Natural killer cell (primary cell): ENCODE data around the gene PRKAR1A. TPM values are rescaled to one million over a fixed set of nuclear protein-coding genes. Genes with fewer than 3 reads are reported as not detected.

Experiments used
- ATAC-seq, 3 donors: fragments of 150-1000 bp in 2 of 3; fragments of 200-7000 bp in 1 of 3; cut with Tn5 transposase; 1 replicate in 1 of 3; 2 replicates in 2 of 3; pipeline ENCODE4 v1.10.0; 2021; ENCODE audit warnings: mild to moderate bottlenecking in 2 of 3, moderate library complexity in 2 of 3
- DNase-seq, 2 donors: peaks; one replicate each; pipeline versions ENCODE4 v3.0.0 to v3.0.0-alpha.2; 2013 to 2021; ENCODE audit warnings: mixed read lengths in 1 of 2
- H3K27ac ChIP-seq: one replicate; pipeline ENCODE4 v1.5.1; 2013; ENCODE audit warnings: mild to moderate bottlenecking, low read length
- H3K27me3 ChIP-seq: one replicate; pipeline ENCODE4 v1.6.1; 2013; ENCODE audit warnings: low read length; ENCODE audit not compliant: control insufficient read depth, insufficient read depth
- H3K36me3 ChIP-seq: one replicate; pipeline ENCODE4 v1.6.1; 2013; ENCODE audit warnings: low read length; ENCODE audit not compliant: control insufficient read depth, insufficient read depth
- H3K4me1 ChIP-seq: one replicate; pipeline ENCODE4 v1.6.1; 2013; ENCODE audit warnings: low read length; ENCODE audit not compliant: control insufficient read depth, insufficient read depth
- H3K4me3 ChIP-seq: one replicate; pipeline ENCODE4 v1.5.1; 2013; ENCODE audit warnings: low read length
- H3K9me3 ChIP-seq: one replicate; pipeline ENCODE4 v1.6.1; 2013; ENCODE audit warnings: low read length; ENCODE audit not compliant: control insufficient read depth, insufficient read depth
- H3K27ac Mint-ChIP-seq, 2 donors: one replicate each; pipeline ENCODE4 v1.8.0; 2022; ENCODE audit warnings: mild to moderate bottlenecking in 2 of 2, mixed read lengths in 2 of 2, moderate library complexity in 1 of 2
- H3K27me3 Mint-ChIP-seq, 2 donors: one replicate each; pipeline ENCODE4 v1.8.0; 2022; ENCODE audit warnings: low read depth in 2 of 2, mixed read lengths in 2 of 2
- H3K36me3 Mint-ChIP-seq: one replicate; pipeline ENCODE4 v1.8.0; 2022; ENCODE audit warnings: mixed read lengths
- H3K4me1 Mint-ChIP-seq, 2 donors: one replicate each; pipeline ENCODE4 v1.8.0; 2022; ENCODE audit warnings: mixed read lengths in 2 of 2
- H3K4me3 Mint-ChIP-seq: one replicate; pipeline ENCODE4 v1.8.0; 2022; ENCODE audit warnings: mild to moderate bottlenecking, moderate library complexity, mixed read lengths
- H3K9me3 Mint-ChIP-seq, 2 donors: one replicate each; pipeline ENCODE4 v1.8.0; 2022; ENCODE audit warnings: mixed read lengths in 2 of 2
- WGBS: methylation state at CpG from one replicate; pipeline ENCODE4 v1.1.7; 2013; ENCODE audit warnings: missing lambda C conversion rate; ENCODE audit not compliant: insufficient coverage; 5-methylcytosine and 5-hydroxymethylcytosine counted together
- intact Hi-C: fragments of 100-400 bp; cut with micrococcal nuclease; formaldehyde crosslinking; loops from one replicate; pipeline ENCODE4 v1.14.2; 2022
- total RNA-seq, 4 donors: library from RNA; stranded (reverse); fragments of 120-200 nt in 1 of 4; gene quantifications; one replicate each; pipeline versions ENCODE4 v1.2.3 to v1.2.4, GENCODE V29; 2013 to 2022
- TF ChIP-seq, protein P1 (sequence below): fragments of 200-600 bp; IDR thresholded peaks from one replicate; pipeline ENCODE4 v1.8.0; 2022; ENCODE audit warnings: antibody characterized with exemption

The PRKAR1A gene
- total RNA-seq, 3 donors from 2014 or later (not counting 1 experiment from before 2014, with no cell fraction given) = 215 to 267 (median 234) TPM

DNA sequence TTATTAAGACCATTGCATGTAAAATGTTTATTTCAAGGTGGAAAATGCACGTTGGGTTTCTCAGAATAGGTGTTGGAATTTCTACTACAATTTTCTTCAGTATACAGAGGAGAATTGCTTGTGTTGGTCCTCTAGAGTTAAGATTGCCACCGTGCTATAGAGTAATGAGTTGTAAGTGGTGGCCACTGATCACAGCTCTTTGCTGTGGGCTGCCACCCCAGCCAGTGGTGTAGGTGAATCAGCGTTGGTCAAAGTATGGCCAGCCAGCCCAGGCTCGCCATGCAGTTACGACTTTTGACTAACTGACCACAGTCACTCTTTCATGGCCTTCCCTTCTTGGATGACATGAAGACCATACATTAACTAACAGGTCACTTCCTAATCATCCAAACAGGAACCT lies 12.6 kb upstream of the PRKAR1A start:
- intact Hi-C loops = no loop called here
- H3K4me1 Mint-ChIP-seq = peaks cover 17 to 23% of the 10 kb centered on the region in 2 donors
- no peaks in the 10 kb centered on the region for H3K9me3 Mint-ChIP-seq
- ATAC-seq (no peak), DNase-seq (no peak)
- H3K36me3 Mint-ChIP-seq = no peaks in the 10 kb centered on the region
- H3K27me3 Mint-ChIP-seq = peaks cover 3 to 5% of the 10 kb centered on the region in 2 donors
- H3K27me3 ChIP-seq = no peaks in the 10 kb centered on the region
- peaks cover 11% of the 10 kb centered on the region for H3K4me1 ChIP-seq
- no peak overlapping the region for H3K4me3 Mint-ChIP-seq
- no peak overlapping the region for H3K4me3 ChIP-seq
- no peak overlapping the region for H3K27ac Mint-ChIP-seq
- H3K9me3 ChIP-seq = no peaks in the 10 kb centered on the region
- H3K27ac ChIP-seq = no peak overlapping the region
- H3K36me3 ChIP-seq = no peaks in the 10 kb centered on the region
- TF ChIP-seq, protein P1, sequence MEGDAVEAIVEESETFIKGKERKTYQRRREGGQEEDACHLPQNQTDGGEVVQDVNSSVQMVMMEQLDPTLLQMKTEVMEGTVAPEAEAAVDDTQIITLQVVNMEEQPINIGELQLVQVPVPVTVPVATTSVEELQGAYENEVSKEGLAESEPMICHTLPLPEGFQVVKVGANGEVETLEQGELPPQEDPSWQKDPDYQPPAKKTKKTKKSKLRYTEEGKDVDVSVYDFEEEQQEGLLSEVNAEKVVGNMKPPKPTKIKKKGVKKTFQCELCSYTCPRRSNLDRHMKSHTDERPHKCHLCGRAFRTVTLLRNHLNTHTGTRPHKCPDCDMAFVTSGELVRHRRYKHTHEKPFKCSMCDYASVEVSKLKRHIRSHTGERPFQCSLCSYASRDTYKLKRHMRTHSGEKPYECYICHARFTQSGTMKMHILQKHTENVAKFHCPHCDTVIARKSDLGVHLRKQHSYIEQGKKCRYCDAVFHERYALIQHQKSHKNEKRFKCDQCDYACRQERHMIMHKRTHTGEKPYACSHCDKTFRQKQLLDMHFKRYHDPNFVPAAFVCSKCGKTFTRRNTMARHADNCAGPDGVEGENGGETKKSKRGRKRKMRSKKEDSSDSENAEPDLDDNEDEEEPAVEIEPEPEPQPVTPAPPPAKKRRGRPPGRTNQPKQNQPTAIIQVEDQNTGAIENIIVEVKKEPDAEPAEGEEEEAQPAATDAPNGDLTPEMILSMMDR = no peak
- WGBS = 74% methylated on average over 4 of the region's 5 CpGs

DNA sequence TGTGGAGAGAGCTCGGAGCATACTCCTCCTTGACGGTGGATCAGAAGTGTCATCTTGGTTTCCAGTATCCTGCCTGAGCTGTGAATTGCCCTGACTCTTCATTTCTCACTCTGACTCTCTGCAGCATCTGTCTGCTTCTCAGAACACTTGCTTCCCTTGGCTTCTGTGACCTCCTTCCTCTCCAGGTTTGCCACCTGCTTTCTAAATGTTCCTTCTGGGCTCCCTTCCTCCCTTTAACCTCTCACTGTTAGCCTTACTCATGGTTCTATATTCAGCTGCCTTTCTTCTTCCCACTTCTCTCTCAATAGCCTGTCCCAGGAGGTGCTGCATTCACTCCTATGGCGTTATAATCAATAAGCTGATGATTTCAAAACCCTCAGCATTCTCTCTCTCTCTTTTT lies 11.2 kb upstream of the PRKAR1A start:
- no peak overlapping the region for H3K27ac Mint-ChIP-seq
- Histone ChIP-seq H3K9me3 (no peaks in the 10 kb centered on the region), H3K27ac (no peak overlapping the region), H3K36me3 (no peaks in the 10 kb centered on the region), H3K4me3 (no peak overlapping the region), H3K4me1 (peaks cover 11% of the 10 kb centered on the region), H3K27me3 (no peaks in the 10 kb centered on the region)
- 88% methylated on average over 3 of the region's 3 CpGs for WGBS
- no peaks in the 10 kb centered on the region for H3K9me3 Mint-ChIP-seq
- ATAC-seq (no peak), DNase-seq (no peak)
- H3K4me1 Mint-ChIP-seq = peaks cover 17 to 22% of the 10 kb centered on the region in 2 donors
- peaks cover 3 to 5% of the 10 kb centered on the region in 2 donors for H3K27me3 Mint-ChIP-seq
- H3K4me3 Mint-ChIP-seq = no peak overlapping the region
- H3K36me3 Mint-ChIP-seq = no peaks in the 10 kb centered on the region
- TF ChIP-seq, protein P1 = no peak
- intact Hi-C loops = no loop called here

DNA sequence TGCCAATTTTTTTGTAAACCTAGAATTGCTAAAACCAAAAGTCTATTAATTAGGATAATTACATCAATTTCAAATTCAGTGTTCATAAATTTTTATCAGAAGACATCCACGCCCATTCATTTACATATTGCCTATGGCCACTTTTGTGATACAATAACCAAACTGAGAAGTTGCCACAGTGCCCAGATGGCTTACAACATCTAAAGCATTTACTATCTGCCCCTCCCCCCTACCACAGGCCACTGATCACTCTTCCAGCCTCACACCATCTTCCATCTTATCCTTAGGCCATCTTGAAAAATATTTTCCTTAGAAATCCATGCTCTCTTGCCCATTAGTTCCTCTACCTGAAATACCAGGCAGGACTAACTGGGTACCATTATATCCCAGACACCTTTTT lies 6.3 kb upstream of the PRKAR1A start:
- Histone ChIP-seq H3K4me3 (no peak overlapping the region), H3K4me1 (peaks cover 11% of the 10 kb centered on the region), H3K27ac (no peak overlapping the region), H3K27me3 (no peaks in the 10 kb centered on the region), H3K9me3 (no peaks in the 10 kb centered on the region), H3K36me3 (no peaks in the 10 kb centered on the region)
- H3K4me3 Mint-ChIP-seq = no peak overlapping the region
- DNase-seq (no peak), ATAC-seq (no peak)
- TF ChIP-seq, protein P1 = no peak
- WGBS = 94% methylated on average over 1 of the region's 1 CpG
- intact Hi-C loops = no loop called here
- H3K36me3 Mint-ChIP-seq = no peaks in the 10 kb centered on the region
- no peaks in the 10 kb centered on the region for H3K9me3 Mint-ChIP-seq
- H3K27me3 Mint-ChIP-seq = peaks cover 0 to 3% of the 10 kb centered on the region in 2 donors
- H3K4me1 Mint-ChIP-seq = peaks cover 24 to 27% of the 10 kb centered on the region in 2 donors
- H3K27ac Mint-ChIP-seq = no peak overlapping the region

DNA sequence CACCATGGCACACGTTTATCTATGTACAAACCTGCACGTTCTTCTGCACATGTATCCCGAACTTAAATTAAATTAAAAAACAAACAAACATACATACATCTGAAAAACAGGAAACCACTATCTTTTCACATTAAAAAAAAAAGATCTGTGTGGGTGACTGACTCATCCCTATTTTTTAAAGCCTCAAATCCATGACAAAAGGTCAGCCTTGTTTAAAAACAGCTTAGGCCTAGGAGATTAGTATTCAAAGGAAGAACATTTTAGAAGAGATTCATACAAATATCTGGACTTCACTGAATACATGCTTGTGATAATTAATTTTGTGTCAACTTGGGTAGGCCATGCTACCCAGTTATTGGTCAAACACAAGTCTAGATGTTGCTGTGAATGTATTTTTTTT lies 4.7 kb upstream of the PRKAR1A start:
- WGBS = 82% methylated on average over 3 of the region's 3 CpGs
- Histone ChIP-seq H3K27ac (no peak overlapping the region), H3K4me3 (no peak overlapping the region), H3K36me3 (no peaks in the 10 kb centered on the region), H3K27me3 (no peaks in the 10 kb centered on the region), H3K9me3 (no peaks in the 10 kb centered on the region), H3K4me1 (peaks cover 16% of the 10 kb centered on the region)
- TF ChIP-seq, protein P1 = no peak
- peak overlapping the region in 1 of 2 donors; percentile 4 for H3K27ac Mint-ChIP-seq
- H3K4me1 Mint-ChIP-seq = peaks cover 36 to 37% of the 10 kb centered on the region in 2 donors
- no peaks in the 10 kb centered on the region for H3K27me3 Mint-ChIP-seq
- no peak for DNase-seq
- no peaks in the 10 kb centered on the region for H3K9me3 Mint-ChIP-seq
- H3K36me3 Mint-ChIP-seq = no peaks in the 10 kb centered on the region
- intact Hi-C loops = no loop called here
- no peak overlapping the region for H3K4me3 Mint-ChIP-seq
- ATAC-seq = no peak
